COLO668 (cell line): Measurements from ENCODE around the gene MYLK4.
A peak's percentile ranks its signal among the peaks of the same experiment; 100 is the strongest.

Source experiments
- DNase-seq: peaks from one replicate; lab custom pipeline; 2025; ENCODE audit not compliant: unreplicated experiment; lab: John Stamatoyannopoulos, UW

Gene MYLK4

DNA sequence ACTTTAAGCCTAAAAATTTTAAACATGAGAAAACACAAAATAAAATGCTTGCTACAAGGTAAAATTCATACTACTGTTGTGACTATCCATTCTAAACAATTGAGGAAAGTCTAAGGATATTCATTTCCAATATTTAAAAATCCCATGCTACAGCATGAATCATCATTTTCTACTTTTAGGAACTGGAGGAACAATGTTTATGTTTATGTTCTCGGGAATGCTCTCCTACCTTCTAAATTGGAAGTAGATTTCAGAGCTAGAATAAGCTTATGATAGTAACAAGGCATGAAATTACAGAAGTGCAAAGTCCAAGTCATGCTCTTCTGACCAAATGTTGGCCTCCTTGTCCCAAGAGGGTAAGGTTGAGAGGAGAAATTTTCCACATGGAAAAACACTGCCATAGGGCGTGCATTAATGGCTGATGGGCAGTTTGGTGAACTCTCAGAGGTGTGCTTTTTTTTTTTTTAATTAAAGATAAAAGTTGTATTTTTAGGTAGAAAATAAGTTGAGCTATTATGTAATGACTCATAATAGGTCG, 6.0 kb upstream of the MYLK4 start:
- DNase-seq, result no peak

DNA sequence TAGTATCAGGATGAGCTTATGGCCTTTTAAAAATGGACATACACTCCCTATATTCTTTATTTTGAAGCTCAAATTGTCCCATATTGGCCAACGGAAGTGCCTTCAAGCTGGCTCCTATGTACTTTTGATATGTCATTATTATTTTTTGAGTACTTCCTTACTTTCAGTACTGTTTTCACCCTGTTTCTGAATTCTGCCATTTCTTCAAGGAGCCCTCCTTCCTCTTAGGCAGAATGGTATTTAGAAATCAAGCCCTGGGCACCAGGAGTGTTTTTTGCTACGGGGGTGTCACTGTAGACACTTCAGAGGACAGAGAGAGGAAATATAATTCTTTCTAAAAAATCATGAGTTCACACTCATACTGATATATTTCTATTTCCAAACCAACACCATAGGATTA, 5.5 kb upstream of the MYLK4 start:
- no peak for DNase-seq

- no peak for DNase-seq
Measured at GRCh38 chr6:2755456-2755855, 4.7 kb upstream of the MYLK4 start.

- no peak for DNase-seq
Measured at GRCh38 chr6:2754911-2755310, 4.2 kb upstream of the MYLK4 start.

DNA sequence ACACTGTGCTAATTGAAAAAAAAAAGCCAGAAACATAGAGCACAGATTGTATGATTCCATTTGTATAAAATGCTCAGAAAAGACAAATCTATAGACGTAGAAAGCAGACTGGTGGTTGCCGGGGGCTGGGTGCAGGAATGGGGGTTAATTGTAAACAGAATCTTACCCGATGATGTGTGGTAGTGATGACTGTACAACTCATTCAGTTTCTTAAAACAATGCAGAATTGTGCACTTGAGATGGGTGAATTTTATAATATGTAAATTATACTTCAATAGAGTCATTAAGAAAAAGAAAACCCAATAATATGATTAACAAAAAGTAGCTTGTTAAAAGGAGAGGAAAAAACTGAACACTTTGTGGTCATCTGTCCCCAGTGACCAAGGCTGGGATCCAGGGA, 3.7 kb upstream of the MYLK4 start:
- DNase-seq, result no peak

DNA sequence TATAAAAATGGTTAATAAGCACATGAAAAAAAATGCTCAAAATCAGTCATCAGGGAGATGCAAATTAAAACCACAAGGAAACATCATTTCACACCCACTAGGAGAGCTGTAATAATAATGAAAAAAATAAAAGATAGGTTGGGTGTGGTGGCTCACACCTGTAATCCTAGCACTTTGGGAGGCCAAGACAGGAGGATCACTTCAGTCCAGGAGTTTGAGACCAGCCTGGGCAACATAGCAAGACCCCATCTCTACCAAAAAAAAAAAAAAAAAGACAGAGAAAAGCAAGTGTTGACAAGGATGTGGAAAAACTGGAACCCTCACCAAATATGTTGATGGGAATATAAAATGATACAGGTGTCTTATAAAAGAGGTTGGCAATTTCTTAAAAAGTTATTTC, 3.0 kb upstream of the MYLK4 start:
- no peak for DNase-seq

GRCh38 chr6:2753110-2753489, 2.4 kb upstream of the MYLK4 start:
- DNase-seq, result no peak

DNA sequence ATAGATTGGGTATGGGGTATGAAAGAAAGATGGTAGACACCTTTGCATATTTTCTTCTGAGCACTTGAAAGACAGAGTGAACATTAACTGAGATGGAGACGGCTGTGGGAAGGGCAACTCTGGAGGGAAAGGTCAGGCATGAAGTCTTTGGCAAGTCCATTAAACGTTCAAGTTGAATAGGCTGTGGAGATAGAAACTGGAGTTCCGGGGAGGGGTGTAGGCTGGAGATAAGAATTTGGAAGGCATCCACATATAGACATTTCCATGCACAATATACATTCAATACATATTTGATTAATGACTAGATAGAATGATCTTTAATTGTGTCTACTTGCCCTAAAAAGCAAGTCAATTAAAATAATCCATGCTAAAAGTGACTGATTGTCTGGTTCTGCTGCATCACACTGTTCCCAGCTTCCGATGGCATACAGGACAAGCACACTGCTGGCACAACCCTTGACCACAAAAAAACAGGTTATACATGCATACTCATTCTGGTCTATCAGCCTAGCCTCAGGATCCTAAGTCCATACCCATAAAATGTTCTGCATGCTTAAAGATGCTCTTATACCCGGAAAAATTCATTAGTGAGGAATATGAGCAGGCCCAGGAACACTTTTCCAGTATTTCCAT, 1.9 kb upstream of the MYLK4 start:
- DNase-seq, result no peak

GRCh38 chr6:2751871-2752270, 1.1 kb upstream of the MYLK4 start:
- no peak for DNase-seq

- DNase-seq, result peak; percentile 20
Measured at GRCh38 chr6:2749969-2750600, 637 bp downstream of the MYLK4 start.

DNA sequence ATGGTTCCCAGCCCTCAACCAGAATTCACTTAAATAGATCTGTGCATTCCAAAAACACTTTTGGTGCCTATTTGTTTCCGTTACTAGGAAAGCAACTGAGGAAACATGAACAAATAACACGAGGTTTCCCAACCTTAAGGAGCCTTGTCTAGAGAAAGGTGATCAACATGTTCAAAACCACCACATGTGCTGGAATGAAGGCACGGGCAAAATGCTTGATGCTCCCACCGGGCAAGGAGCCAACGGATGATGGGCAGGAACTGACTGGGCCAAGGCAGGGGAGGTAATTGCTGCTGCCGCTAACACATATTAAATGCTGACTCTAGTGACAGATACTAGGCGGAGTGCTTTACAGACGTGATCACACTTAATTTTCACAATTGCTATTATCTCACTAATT, 2.5 kb downstream of the MYLK4 start:
- DNase-seq, result no peak

GRCh38 chr6:2746557-2747061, 4.1 kb downstream of the MYLK4 start:
- DNase-seq, result no peak

DNA sequence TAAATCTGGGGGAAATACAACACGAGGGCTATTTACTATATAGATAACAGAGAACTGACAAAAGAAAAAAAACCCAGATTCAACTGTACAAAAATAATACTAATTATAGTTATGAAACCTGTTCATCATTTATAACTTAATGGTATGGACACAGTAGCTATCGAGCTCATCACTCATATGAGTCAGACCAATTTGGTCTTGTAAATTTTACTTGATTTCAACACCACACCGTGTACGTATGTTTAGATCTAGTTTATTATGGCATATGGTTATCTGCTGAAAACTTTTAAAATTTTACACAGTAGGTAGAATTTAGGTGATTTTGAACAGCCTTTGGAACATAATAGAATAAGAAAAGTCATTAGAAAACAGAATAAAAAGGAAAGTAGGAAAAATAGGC, 5.5 kb downstream of the MYLK4 start:
- no peak for DNase-seq

GRCh38 chr6:2744778-2745177, 5.9 kb downstream of the MYLK4 start:
- no peak for DNase-seq

DNA sequence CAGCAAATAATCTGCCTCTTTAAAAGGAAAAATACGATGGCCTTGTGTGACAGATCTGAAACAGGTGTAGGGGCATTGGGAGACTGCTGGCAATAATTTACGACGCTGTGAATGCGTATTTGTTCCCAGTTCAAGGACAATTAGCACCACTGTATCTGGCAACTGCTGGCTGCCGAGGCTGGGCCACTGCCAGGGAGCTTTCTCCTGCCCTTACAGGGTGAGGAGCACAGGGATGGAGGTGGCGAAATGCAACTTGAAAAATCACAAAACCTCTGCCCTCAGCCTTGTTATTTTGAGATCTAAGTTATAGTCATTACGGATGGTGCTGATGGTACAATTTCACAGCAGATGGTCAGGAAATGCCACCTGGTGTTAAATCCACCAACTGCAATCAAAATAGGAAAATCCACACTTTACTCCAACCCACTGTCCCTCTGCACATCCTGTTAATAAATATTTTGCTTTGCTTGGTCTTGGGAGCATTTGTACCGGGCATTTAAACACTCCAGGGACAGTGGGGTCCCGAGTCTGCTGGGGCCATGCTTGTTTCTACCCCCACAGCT, 6.4 kb downstream of the MYLK4 start:
- DNase-seq, result peak; percentile 23

GRCh38 chr6:2743280-2744208, 7.2 kb downstream of the MYLK4 start:
- no peak for DNase-seq

- no peak for DNase-seq
Measured at GRCh38 chr6:2741756-2742155, 9.0 kb downstream of the MYLK4 start.

GRCh38 chr6:2740581-2740980, 10.1 kb downstream of the MYLK4 start:
- DNase-seq, result no peak

GRCh38 chr6:2739335-2739734, 11.4 kb downstream of the MYLK4 start:
- DNase-seq, result peak; percentile 2

DNA sequence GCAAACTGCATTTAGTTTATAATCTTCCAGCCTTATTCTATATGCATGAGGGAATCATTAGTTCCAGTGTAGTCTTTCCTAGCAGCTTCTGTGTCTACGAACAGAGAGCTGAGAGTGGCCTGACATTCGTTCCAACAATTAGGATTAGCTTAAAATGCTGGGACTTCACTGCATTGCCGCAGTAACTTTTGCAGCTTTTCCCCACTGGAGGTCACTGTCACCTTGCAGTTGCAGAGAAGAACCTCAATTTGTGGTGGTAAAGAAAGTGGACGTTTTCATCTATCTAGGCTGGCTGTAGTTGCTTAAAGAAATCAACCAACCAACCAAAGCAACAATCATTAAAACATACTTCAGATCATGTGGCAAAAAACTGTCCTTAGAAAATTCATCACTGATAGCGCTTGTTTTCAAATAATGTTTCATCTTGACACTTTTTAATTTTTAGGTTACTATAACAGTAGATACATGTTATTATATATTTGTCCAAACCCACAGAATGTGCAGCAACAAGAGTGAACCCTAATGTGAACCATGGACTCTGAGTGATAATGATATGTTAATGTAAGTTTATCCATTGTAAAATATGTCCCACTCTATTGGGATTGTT, 12.2 kb downstream of the MYLK4 start:
- DNase-seq, result peak; percentile 22

GRCh38 chr6:2737885-2738284, 12.8 kb downstream of the MYLK4 start:
- DNase-seq, result no peak
